ENCODE results near the gene CPA2. TPM values are rescaled to one million over a fixed set of nuclear protein-coding genes. Genes with fewer than 3 reads are reported as not detected.
"Not testable (repeated sequence)": the region's sequence is repeated elsewhere in the genome, so short reads cannot be mapped to it uniquely, and the experiment has no call there.

Gene CPA2
- polyA plus RNA-seq, 3 donors from 2014 or later = not detected

GRCh38 chr7:130234078-130234477, 32.6 kb upstream of the CPA2 start:
- DNase-seq = no peak

GRCh38 chr7:130236361-130236760, 30.3 kb upstream of the CPA2 start:
- H3K9me3 Mint-ChIP-seq; H3K4me1 Mint-ChIP-seq; H3K4me3 Mint-ChIP-seq; DNase-seq; H3K27me3 Mint-ChIP-seq (ENCODE audit: low read depth in 3 of 3); H3K36me3 Mint-ChIP-seq; H3K27ac Mint-ChIP-seq: not testable (repeated sequence)

More at GRCh38 chr7:130234078-130234477, 32.6 kb upstream of the CPA2 start:
- Mint-ChIP-seq H3K27ac (no peak overlapping the region), H3K4me1 (no peaks in the 10 kb centered on the region), H3K4me3 (no peak overlapping the region), H3K27me3 (ENCODE audit: low read depth in 3 of 3) (peaks cover 2 to 3% (median 2%) of the 10 kb centered on the region in 3 donors), H3K9me3 (no peaks in the 10 kb centered on the region), H3K36me3 (no peaks in the 10 kb centered on the region)

- no peak overlapping the region for H3K4me3 Mint-ChIP-seq
- H3K27ac Mint-ChIP-seq = no peak overlapping the region
- H3K9me3 Mint-ChIP-seq = no peaks in the 10 kb centered on the region
- H3K4me1 Mint-ChIP-seq = no peaks in the 10 kb centered on the region
- DNase-seq = no peak
- H3K36me3 Mint-ChIP-seq = no peaks in the 10 kb centered on the region
- peaks cover 3 to 6% (median 6%) of the 10 kb centered on the region in 3 donors for H3K27me3 Mint-ChIP-seq (ENCODE audit: low read depth in 3 of 3)
Measured at GRCh38 chr7:130240240-130240639, 26.4 kb upstream of the CPA2 start.

GRCh38 chr7:130242198-130243014, 24.3 kb upstream of the CPA2 start:
- H3K27me3 Mint-ChIP-seq (ENCODE audit: low read depth in 3 of 3) = peaks cover 4 to 11% (median 7%) of the 10 kb centered on the region in 3 donors
- peaks cover 0 to 6% (median 0%) of the 10 kb centered on the region in 6 donors for H3K9me3 Mint-ChIP-seq
- no peaks in the 10 kb centered on the region for H3K4me1 Mint-ChIP-seq
- H3K27ac Mint-ChIP-seq = no peak overlapping the region
- H3K4me3 Mint-ChIP-seq = no peak overlapping the region
- H3K36me3 Mint-ChIP-seq = no peaks in the 10 kb centered on the region
- DNase-seq = peak; percentile 6 to 21 (median 7)

- H3K36me3 Mint-ChIP-seq, H3K27ac Mint-ChIP-seq, H3K9me3 Mint-ChIP-seq, H3K4me3 Mint-ChIP-seq, H3K4me1 Mint-ChIP-seq, DNase-seq: not testable (repeated sequence)
- H3K27me3 Mint-ChIP-seq (ENCODE audit: low read depth in 3 of 3) = peaks cover 4 to 11% (median 7%) of the 10 kb centered on the region in 3 donors
Measured at GRCh38 chr7:130243486-130243885, 23.2 kb upstream of the CPA2 start.

GRCh38 chr7:130246491-130246890, 20.2 kb upstream of the CPA2 start:
- H3K4me3 Mint-ChIP-seq, H3K9me3 Mint-ChIP-seq, H3K27ac Mint-ChIP-seq, DNase-seq, H3K36me3 Mint-ChIP-seq, H3K4me1 Mint-ChIP-seq: not testable (repeated sequence)
- peaks cover 3 to 16% (median 5%) of the 10 kb centered on the region in 3 donors for H3K27me3 Mint-ChIP-seq (ENCODE audit: low read depth in 3 of 3)

- H3K4me1 Mint-ChIP-seq, H3K4me3 Mint-ChIP-seq, DNase-seq, H3K27ac Mint-ChIP-seq, H3K36me3 Mint-ChIP-seq: not testable (repeated sequence)
- peaks cover 0 to 13% (median under 1%) of the 10 kb centered on the region in 6 donors for H3K9me3 Mint-ChIP-seq
- peaks cover 3 to 19% (median 11%) of the 10 kb centered on the region in 3 donors for H3K27me3 Mint-ChIP-seq (ENCODE audit: low read depth in 3 of 3)
Measured at GRCh38 chr7:130248842-130249241, 17.8 kb upstream of the CPA2 start.

GRCh38 chr7:130249626-130250025, 17.0 kb upstream of the CPA2 start:
- not testable (repeated sequence) for H3K36me3 Mint-ChIP-seq, H3K4me3 Mint-ChIP-seq, H3K4me1 Mint-ChIP-seq, H3K27ac Mint-ChIP-seq, DNase-seq
- peaks cover 0 to 13% (median 1%) of the 10 kb centered on the region in 6 donors for H3K9me3 Mint-ChIP-seq
- peaks cover 3 to 18% (median 11%) of the 10 kb centered on the region in 3 donors for H3K27me3 Mint-ChIP-seq (ENCODE audit: low read depth in 3 of 3)

GRCh38 chr7:130254555-130254954, 12.1 kb upstream of the CPA2 start:
- H3K36me3 Mint-ChIP-seq = peaks cover 0 to 3% (median 0%) of the 10 kb centered on the region in 3 donors
- no peak for DNase-seq
- H3K27ac Mint-ChIP-seq = no peak overlapping the region
- peaks cover 5 to 14% (median 13%) of the 10 kb centered on the region in 3 donors for H3K27me3 Mint-ChIP-seq (ENCODE audit: low read depth in 3 of 3)
- H3K9me3 Mint-ChIP-seq = peaks cover 12 to 41% (median 31%) of the 10 kb centered on the region in 6 donors
- H3K4me1 Mint-ChIP-seq = no peaks in the 10 kb centered on the region
- no peak overlapping the region for H3K4me3 Mint-ChIP-seq

GRCh38 chr7:130256704-130257103, 10.0 kb upstream of the CPA2 start:
- Mint-ChIP-seq H3K4me1 (no peaks in the 10 kb centered on the region), H3K4me3 (no peak overlapping the region), H3K27ac (no peak overlapping the region), H3K36me3 (peaks cover 0 to 4% (median 3%) of the 10 kb centered on the region in 3 donors), H3K27me3 (ENCODE audit: low read depth in 3 of 3) (peaks cover 5 to 13% (median 9%) of the 10 kb centered on the region in 3 donors), H3K9me3 (peaks cover 16 to 60% (median 41%) of the 10 kb centered on the region in 6 donors)
- DNase-seq = no peak

GRCh38 chr7:130258494-130259078, 8.1 kb upstream of the CPA2 start:
- no peak overlapping the region for H3K27ac Mint-ChIP-seq
- no peaks in the 10 kb centered on the region for H3K4me1 Mint-ChIP-seq
- H3K4me3 Mint-ChIP-seq = no peak overlapping the region
- peaks cover 4 to 15% (median 7%) of the 10 kb centered on the region in 3 donors for H3K27me3 Mint-ChIP-seq (ENCODE audit: low read depth in 3 of 3)
- H3K36me3 Mint-ChIP-seq = peaks cover 0 to 8% (median 3%) of the 10 kb centered on the region in 3 donors
- peaks cover 16 to 66% (median 41%) of the 10 kb centered on the region in 6 donors for H3K9me3 Mint-ChIP-seq
- no peak for DNase-seq

- H3K27ac Mint-ChIP-seq = no peak overlapping the region
- no peak for DNase-seq
Measured at GRCh38 chr7:130262448-130262847, 4.2 kb upstream of the CPA2 start.

GRCh38 chr7:130263130-130263529, 3.5 kb upstream of the CPA2 start:
- Mint-ChIP-seq H3K4me1 (no peaks in the 10 kb centered on the region), H3K9me3 (peaks cover 10 to 43% (median 24%) of the 10 kb centered on the region in 6 donors), H3K36me3 (peaks cover 0 to 8% (median 0%) of the 10 kb centered on the region in 3 donors), H3K27ac (no peak overlapping the region), H3K27me3 (ENCODE audit: low read depth in 3 of 3) (peaks cover 0 to 15% (median 10%) of the 10 kb centered on the region in 3 donors), H3K4me3 (no peak overlapping the region)
- DNase-seq = no peak

More at GRCh38 chr7:130262448-130262847, 4.2 kb upstream of the CPA2 start:
- Mint-ChIP-seq H3K4me3 (no peak overlapping the region), H3K4me1 (no peaks in the 10 kb centered on the region), H3K9me3 (peaks cover 13 to 47% (median 29%) of the 10 kb centered on the region in 6 donors), H3K36me3 (peaks cover 0 to 8% (median 0%) of the 10 kb centered on the region in 3 donors), H3K27me3 (ENCODE audit: low read depth in 3 of 3) (peaks cover 0 to 10% (median 8%) of the 10 kb centered on the region in 3 donors)

GRCh38 chr7:130266961-130267321, 278 bp downstream of the CPA2 start:
- no peak overlapping the region for H3K4me3 Mint-ChIP-seq
- peaks cover 0 to 4% (median 0%) of the 10 kb centered on the region in 3 donors for H3K36me3 Mint-ChIP-seq
- no peaks in the 10 kb centered on the region for H3K4me1 Mint-ChIP-seq
- H3K27me3 Mint-ChIP-seq (ENCODE audit: low read depth in 3 of 3) = peaks cover 0 to 20% (median 10%) of the 10 kb centered on the region in 3 donors
- no peak for DNase-seq
- H3K27ac Mint-ChIP-seq = no peak overlapping the region
- H3K9me3 Mint-ChIP-seq = peaks cover 0 to 11% (median 0%) of the 10 kb centered on the region in 6 donors
